ENCODE data around the gene CAST.
"Not testable (repeated sequence)": the region's sequence is repeated elsewhere in the genome, so short reads cannot be mapped to it uniquely, and the experiment has no call there.

The CAST gene

GRCh38 chr5:96661855-96662724 is at the start of gene CAST:
TSS of gene CAST (plus strand) at chr5:96662376. CDS start at chr5:96662423, 47 bp downstream.
- DNase-seq = peak; percentile 23

GRCh38 chr5:96614110-96614691 is 48.0 kb upstream of the CAST start:
- peak; percentile 9 for DNase-seq

GRCh38 chr5:96615223-96615622 is 47.0 kb upstream of the CAST start:
- DNase-seq = no peak

GRCh38 chr5:96616801-96617200 is 45.4 kb upstream of the CAST start:
- no peak for DNase-seq

- DNase-seq = not testable (repeated sequence)
Measured at GRCh38 chr5:96618311-96619016, 43.7 kb upstream of the CAST start.

- DNase-seq = no peak
Measured at GRCh38 chr5:96619946-96620345, 42.2 kb upstream of the CAST start.

- no peak for DNase-seq
Measured at GRCh38 chr5:96624596-96624995, 37.6 kb upstream of the CAST start.

GRCh38 chr5:96625365-96625764 is 36.8 kb upstream of the CAST start:
- DNase-seq = no peak

- DNase-seq = no peak
Measured at GRCh38 chr5:96626956-96627355, 35.2 kb upstream of the CAST start.

- no peak for DNase-seq
Measured at GRCh38 chr5:96627792-96628398, 34.3 kb upstream of the CAST start.

- DNase-seq = no peak
Measured at GRCh38 chr5:96628406-96628805, 33.8 kb upstream of the CAST start.

- no peak for DNase-seq
Measured at GRCh38 chr5:96629774-96630173, 32.4 kb upstream of the CAST start.

GRCh38 chr5:96633820-96634219 is 28.4 kb upstream of the CAST start:
- no peak for DNase-seq

GRCh38 chr5:96634881-96635280 is 27.3 kb upstream of the CAST start:
- DNase-seq = no peak

- no peak for DNase-seq
Measured at GRCh38 chr5:96636046-96636445, 26.1 kb upstream of the CAST start.

GRCh38 chr5:96636594-96636993 is 25.6 kb upstream of the CAST start:
- no peak for DNase-seq

- DNase-seq = no peak
Measured at GRCh38 chr5:96637196-96637595, 25.0 kb upstream of the CAST start.

GRCh38 chr5:96638561-96638960 is 23.6 kb upstream of the CAST start:
- DNase-seq = no peak

- no peak for DNase-seq
Measured at GRCh38 chr5:96640696-96641095, 21.5 kb upstream of the CAST start.

GRCh38 chr5:96641368-96642280 is 20.6 kb upstream of the CAST start:
- no peak for DNase-seq

- no peak for DNase-seq
Measured at GRCh38 chr5:96642281-96642640, 19.9 kb upstream of the CAST start.

GRCh38 chr5:96645091-96645490 is 17.1 kb upstream of the CAST start:
- DNase-seq = no peak

All from SIG-M5 (cell line).